ENCODE measurements around the gene MICU1. TPM values are rescaled to one million over a fixed set of nuclear protein-coding genes. Genes with fewer than 3 reads are reported as not detected.

MICU1 gene
- total RNA-seq, 2 experiments from 2014 or later, result 27.2 to 33.6 TPM

GRCh38 chr10:72461085-72461484, 164.8 kb downstream of the MICU1 start:
- Histone ChIP-seq H2AFZ (ENCODE audit: low read length) (no peak overlapping the region), H3K4me1 (ENCODE audit: insufficient read depth, low read length, poor library complexity, severe bottlenecking) (no peaks in the 10 kb centered on the region), H3K9me3 (ENCODE audit: low read length) (no peaks in the 10 kb centered on the region), H3K4me2 (ENCODE audit: low read length) (no peak overlapping the region), H3K27ac (ENCODE audit: low read depth, low read length, poor library complexity, severe bottlenecking) (no peak overlapping the region), H3K79me2 (ENCODE audit: insufficient read depth, low read depth, low read length) (no peaks in the 10 kb centered on the region), H3K9me2 (ENCODE audit: insufficient read depth, low read length) (no peaks in the 10 kb centered on the region), H3K36me3 (ENCODE audit: insufficient read depth, low read length) (no peaks in the 10 kb centered on the region), H4K20me1 (ENCODE audit: insufficient read depth, low read length) (no peaks in the 10 kb centered on the region), H3K4me3 (ENCODE audit: low read depth, low read length, poor library complexity, severe bottlenecking) (no peak overlapping the region)
- no TSS peak for BruUV-seq (replicated peaks)
- ChIA-PET POLR2A (no interaction called here), CTCF (ENCODE audit: unreplicated experiment) (no interaction called here)
- DNase-seq (ENCODE audit: low spot score), result no peak
- no peak for TF ChIP-seq EZH2phosphoT487 (IDR thresholded peaks at IDR 0.05; ENCODE audit: borderline replicate concordance, low read depth, low read length)
- TF ChIP-seq CTCF (conservative IDR thresholded peaks at IDR 0.05; ENCODE audit: low read length), result no peak
- intact Hi-C loops (cut with micrococcal nuclease; ENCODE audit: unreplicated experiment), result no loop called here

GRCh38 chr10:72460284-72460876, 165.5 kb downstream of the MICU1 start:
- intact Hi-C loops (cut with micrococcal nuclease; ENCODE audit: unreplicated experiment), result no loop called here
- POLR2A ChIA-PET, result interaction anchor here (0.6 to 1.4 kb wide), 4 partner anchors 8 to 271 kb away, joined by 3 to 7 read pairs (median 3); no protein-coding TSS in a partner anchor
- no peaks in the 10 kb centered on the region for H3K9me2 ChIP-seq (ENCODE audit: insufficient read depth, low read length)

More at GRCh38 chr10:72460284-72460876, 165.5 kb downstream of the MICU1 start:
- TF ChIP-seq EZH2phosphoT487 (IDR thresholded peaks at IDR 0.05; ENCODE audit: borderline replicate concordance, low read depth, low read length) (no peak), CTCF (conservative IDR thresholded peaks at IDR 0.05; ENCODE audit: low read length) (no peak)
- Histone ChIP-seq H3K36me3 (ENCODE audit: insufficient read depth, low read length) (no peaks in the 10 kb centered on the region), H4K20me1 (ENCODE audit: insufficient read depth, low read length) (no peaks in the 10 kb centered on the region), H3K4me3 (ENCODE audit: low read depth, low read length, poor library complexity, severe bottlenecking) (no peak overlapping the region), H2AFZ (ENCODE audit: low read length) (no peak overlapping the region), H3K4me2 (ENCODE audit: low read length) (no peak overlapping the region), H3K9me3 (ENCODE audit: low read length) (no peaks in the 10 kb centered on the region), H3K79me2 (ENCODE audit: insufficient read depth, low read depth, low read length) (no peaks in the 10 kb centered on the region), H3K4me1 (ENCODE audit: insufficient read depth, low read length, poor library complexity, severe bottlenecking) (no peaks in the 10 kb centered on the region), H3K27ac (ENCODE audit: low read depth, low read length, poor library complexity, severe bottlenecking) (no peak overlapping the region)
- CTCF ChIA-PET (ENCODE audit: unreplicated experiment), result no interaction called here
- BruUV-seq (replicated peaks), result no TSS peak
- DNase-seq (ENCODE audit: low spot score), result no peak

All from OCI-LY7 (cell line).